Neural cell (in vitro differentiated cells): ENCODE data around the gene TIPRL.
"Not testable (repeated sequence)": the region's sequence is repeated elsewhere in the genome, so short reads cannot be mapped to it uniquely, and the experiment has no call there.

ENCODE experiments used
- EP300 ChIP-seq: fragments of 450-650 bp; conservative IDR thresholded peaks from 2 replicates; pipeline ENCODE4 v1.6.1; 2014; ENCODE audit warnings: antibody characterized with exemption, mild to moderate bottlenecking, moderate library complexity; ENCODE audit not compliant: poor library complexity, severe bottlenecking
- EZH2 ChIP-seq: fragments of 200-600, 300-800 bp; shearing (Covaris generic), sonication (generic); IDR thresholded peaks from 2 replicates; pipeline ENCODE4 v1.6.1; 2014; ENCODE audit warnings: antibody characterized with exemption, low read length, borderline replicate concordance, mild to moderate bottlenecking; ENCODE audit not compliant: insufficient read depth, poor library complexity, severe bottlenecking
- MXI1 ChIP-seq: fragments of 450-650 bp; conservative IDR thresholded peaks from 2 replicates; pipeline ENCODE4 v1.6.1; 2014; ENCODE audit warnings: antibody characterized with exemption, mild to moderate bottlenecking; ENCODE audit not compliant: poor library complexity, severe bottlenecking
- POLR2AphosphoS5 ChIP-seq: IDR thresholded peaks from 2 replicates; pipeline ENCODE4 v1.6.1; 2012
- RAD21 ChIP-seq: fragments of 450-650 bp; conservative IDR thresholded peaks from 2 replicates; pipeline ENCODE4 v1.6.1; 2014; ENCODE audit warnings: antibody characterized with exemption, mild to moderate bottlenecking, moderate library complexity
- SMC3 ChIP-seq: fragments of 450-650 bp; conservative IDR thresholded peaks from 2 replicates; pipeline ENCODE4 v1.6.1; 2014; ENCODE audit warnings: antibody characterized with exemption, mild to moderate bottlenecking, moderate library complexity; ENCODE audit not compliant: poor library complexity
- TAF1 ChIP-seq: IDR thresholded peaks from 2 replicates; pipeline ENCODE4 v1.6.1; 2012; ENCODE audit warnings: low read depth
- TF ChIP-seq, protein P1 (sequence below): fragments of 450-650 bp; IDR thresholded peaks from 2 replicates; pipeline ENCODE4 v1.5.1; 2014; ENCODE audit warnings: antibody characterized with exemption, mild to moderate bottlenecking, moderate library complexity; ENCODE audit not compliant: poor library complexity, severe bottlenecking
- TF ChIP-seq, protein P2 (sequence below): IDR thresholded peaks from 2 replicates; pipeline ENCODE4 v1.6.1; 2012; ENCODE audit warnings: borderline replicate concordance

- TF ChIP-seq, protein P1, sequence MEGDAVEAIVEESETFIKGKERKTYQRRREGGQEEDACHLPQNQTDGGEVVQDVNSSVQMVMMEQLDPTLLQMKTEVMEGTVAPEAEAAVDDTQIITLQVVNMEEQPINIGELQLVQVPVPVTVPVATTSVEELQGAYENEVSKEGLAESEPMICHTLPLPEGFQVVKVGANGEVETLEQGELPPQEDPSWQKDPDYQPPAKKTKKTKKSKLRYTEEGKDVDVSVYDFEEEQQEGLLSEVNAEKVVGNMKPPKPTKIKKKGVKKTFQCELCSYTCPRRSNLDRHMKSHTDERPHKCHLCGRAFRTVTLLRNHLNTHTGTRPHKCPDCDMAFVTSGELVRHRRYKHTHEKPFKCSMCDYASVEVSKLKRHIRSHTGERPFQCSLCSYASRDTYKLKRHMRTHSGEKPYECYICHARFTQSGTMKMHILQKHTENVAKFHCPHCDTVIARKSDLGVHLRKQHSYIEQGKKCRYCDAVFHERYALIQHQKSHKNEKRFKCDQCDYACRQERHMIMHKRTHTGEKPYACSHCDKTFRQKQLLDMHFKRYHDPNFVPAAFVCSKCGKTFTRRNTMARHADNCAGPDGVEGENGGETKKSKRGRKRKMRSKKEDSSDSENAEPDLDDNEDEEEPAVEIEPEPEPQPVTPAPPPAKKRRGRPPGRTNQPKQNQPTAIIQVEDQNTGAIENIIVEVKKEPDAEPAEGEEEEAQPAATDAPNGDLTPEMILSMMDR = not testable (repeated sequence)
- TF ChIP-seq POLR2AphosphoS5, EZH2, TAF1, SMC3, EP300, RAD21, MXI1: not testable (repeated sequence)
- TF ChIP-seq, protein P2, sequence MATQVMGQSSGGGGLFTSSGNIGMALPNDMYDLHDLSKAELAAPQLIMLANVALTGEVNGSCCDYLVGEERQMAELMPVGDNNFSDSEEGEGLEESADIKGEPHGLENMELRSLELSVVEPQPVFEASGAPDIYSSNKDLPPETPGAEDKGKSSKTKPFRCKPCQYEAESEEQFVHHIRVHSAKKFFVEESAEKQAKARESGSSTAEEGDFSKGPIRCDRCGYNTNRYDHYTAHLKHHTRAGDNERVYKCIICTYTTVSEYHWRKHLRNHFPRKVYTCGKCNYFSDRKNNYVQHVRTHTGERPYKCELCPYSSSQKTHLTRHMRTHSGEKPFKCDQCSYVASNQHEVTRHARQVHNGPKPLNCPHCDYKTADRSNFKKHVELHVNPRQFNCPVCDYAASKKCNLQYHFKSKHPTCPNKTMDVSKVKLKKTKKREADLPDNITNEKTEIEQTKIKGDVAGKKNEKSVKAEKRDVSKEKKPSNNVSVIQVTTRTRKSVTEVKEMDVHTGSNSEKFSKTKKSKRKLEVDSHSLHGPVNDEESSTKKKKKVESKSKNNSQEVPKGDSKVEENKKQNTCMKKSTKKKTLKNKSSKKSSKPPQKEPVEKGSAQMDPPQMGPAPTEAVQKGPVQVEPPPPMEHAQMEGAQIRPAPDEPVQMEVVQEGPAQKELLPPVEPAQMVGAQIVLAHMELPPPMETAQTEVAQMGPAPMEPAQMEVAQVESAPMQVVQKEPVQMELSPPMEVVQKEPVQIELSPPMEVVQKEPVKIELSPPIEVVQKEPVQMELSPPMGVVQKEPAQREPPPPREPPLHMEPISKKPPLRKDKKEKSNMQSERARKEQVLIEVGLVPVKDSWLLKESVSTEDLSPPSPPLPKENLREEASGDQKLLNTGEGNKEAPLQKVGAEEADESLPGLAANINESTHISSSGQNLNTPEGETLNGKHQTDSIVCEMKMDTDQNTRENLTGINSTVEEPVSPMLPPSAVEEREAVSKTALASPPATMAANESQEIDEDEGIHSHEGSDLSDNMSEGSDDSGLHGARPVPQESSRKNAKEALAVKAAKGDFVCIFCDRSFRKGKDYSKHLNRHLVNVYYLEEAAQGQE = not testable (repeated sequence)
Measured at GRCh38 chr1:168207673-168208072, 28.9 kb downstream of the TIPRL start.
